ENCODE measurements around the gene DLG5.

The DLG5 gene

GRCh38 chr10:77877441-77878344 lies 48.9 kb downstream of the DLG5 start:
- ChIA-PET CTCF (interaction anchor here (0.5 to 1.0 kb wide), 5 partner anchors 10 to 1353 kb away, joined by 3 to 5 read pairs (median 3); no protein-coding TSS in a partner anchor), POLR2A (ENCODE audit: low non-redundant PET) (no interaction called here)
- DNase-seq (ENCODE audit: low spot score): peak; percentile 73
- peak overlapping the region; percentile 77 for H3K27ac ChIP-seq
- TF ChIP-seq CTCF (conservative IDR thresholded peaks at IDR 0.05; ENCODE audit: low read depth): no peak

- no peak for DNase-seq (ENCODE audit: low spot score)
- ChIA-PET POLR2A (ENCODE audit: low non-redundant PET) (no interaction called here), CTCF (no interaction called here)
- H3K27ac ChIP-seq: peak overlapping the region; percentile 76
- no peak for TF ChIP-seq CTCF (conservative IDR thresholded peaks at IDR 0.05; ENCODE audit: low read depth)
These were observed 50.8 kb downstream of the DLG5 start for GRCh38 chr10:77875730-77876129.

DNA sequence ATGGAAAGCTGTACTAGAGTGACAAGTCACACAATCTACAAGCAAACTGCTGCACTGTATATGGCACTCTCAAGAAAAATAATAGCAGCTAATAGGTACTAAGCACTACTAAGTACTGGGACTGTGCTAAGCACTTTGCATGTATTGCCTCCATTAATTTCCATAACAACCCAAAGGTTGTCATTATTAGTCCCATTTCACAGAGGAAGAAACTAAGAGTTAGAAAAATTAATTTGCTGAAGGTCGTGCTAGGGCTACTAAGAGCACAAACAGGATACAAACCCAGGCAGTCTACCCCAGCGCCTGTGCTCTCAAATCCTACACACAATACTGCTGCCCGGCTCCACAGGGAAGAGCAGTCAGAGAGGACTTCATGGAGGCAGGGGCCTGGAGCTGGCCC lies 51.7 kb downstream of the DLG5 start:
- peak overlapping the region; percentile 76 for H3K27ac ChIP-seq
- no peak for TF ChIP-seq CTCF (conservative IDR thresholded peaks at IDR 0.05; ENCODE audit: low read depth)
- DNase-seq (ENCODE audit: low spot score): no peak
- ChIA-PET CTCF (interaction anchor here (1.7 kb wide), 1 partner anchor 16 kb away, joined by 4 read pairs; no protein-coding TSS in a partner anchor), POLR2A (ENCODE audit: low non-redundant PET) (interaction anchor here (0.5 kb wide), 1 partner anchor 15 kb away, joined by 3 read pairs; no protein-coding TSS in a partner anchor)

DNA sequence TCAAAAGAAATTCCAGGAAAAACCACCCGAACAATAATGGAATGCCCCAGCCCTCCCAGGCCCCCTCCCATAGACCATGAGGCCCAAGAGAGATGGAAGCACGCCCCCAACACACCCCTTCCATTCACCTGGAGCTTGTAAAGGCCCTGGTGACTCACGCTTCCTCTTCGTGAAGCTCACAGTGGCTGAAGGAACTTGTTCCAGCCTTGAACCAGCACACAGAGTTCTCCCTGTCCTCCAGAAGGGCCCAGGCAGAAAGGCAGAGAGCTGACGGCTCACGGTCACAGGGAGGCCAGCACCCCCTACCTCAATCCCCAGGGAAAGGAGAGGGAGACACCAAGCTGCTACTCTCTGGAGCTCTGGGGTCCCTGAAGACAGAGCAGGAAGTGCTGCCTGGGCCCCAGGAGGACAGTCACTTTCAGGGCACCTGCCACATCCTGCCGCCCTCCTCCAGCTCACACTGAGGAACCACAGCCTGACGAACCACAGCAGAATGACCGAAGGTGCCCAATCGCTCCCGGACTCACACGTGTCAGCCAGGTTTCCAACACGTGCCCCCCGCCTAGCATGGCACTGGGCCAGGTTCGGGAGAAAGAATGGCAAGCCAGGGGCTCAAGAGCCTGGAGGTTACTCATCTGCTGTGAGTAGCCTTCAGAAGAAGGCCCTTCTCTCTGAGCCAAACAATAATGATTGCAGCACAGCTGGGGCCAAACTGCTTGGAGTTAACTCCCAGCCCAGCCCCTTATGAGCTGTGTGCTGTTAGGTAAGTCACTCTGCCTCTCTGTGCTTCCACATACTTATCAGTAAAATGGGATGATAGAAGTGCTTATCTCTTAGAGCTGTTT lies 52.8 kb downstream of the DLG5 start:
- ChIA-PET POLR2A (ENCODE audit: low non-redundant PET) (interaction anchor here (0.6 to 0.8 kb wide), 2 partner anchors 26 to 28 kb away, joined by 3 read pairs; no protein-coding TSS in a partner anchor), CTCF (interaction anchor here (1.7 kb wide), 1 partner anchor 17 kb away, joined by 4 read pairs; no protein-coding TSS in a partner anchor)
- H3K27ac ChIP-seq: peak overlapping the region; percentile 93
- no peak for TF ChIP-seq CTCF (conservative IDR thresholded peaks at IDR 0.05; ENCODE audit: low read depth)
- peak; percentile 91 for DNase-seq (ENCODE audit: low spot score)

GRCh38 chr10:77872947-77873535 lies 53.5 kb downstream of the DLG5 start:
- no peak for TF ChIP-seq CTCF (conservative IDR thresholded peaks at IDR 0.05; ENCODE audit: low read depth)
- DNase-seq (ENCODE audit: low spot score): peak; percentile 55
- H3K27ac ChIP-seq: peak overlapping the region; percentile 93
- ChIA-PET POLR2A (ENCODE audit: low non-redundant PET) (interaction anchor here (0.6 to 0.8 kb wide), 2 partner anchors 25 to 28 kb away, joined by 3 read pairs; no protein-coding TSS in a partner anchor), CTCF (interaction anchor here (0.5 kb wide), 1 partner anchor 117 kb away, joined by 3 read pairs; no protein-coding TSS in a partner anchor)
